HepG2 (cell line): ENCODE measurements around the gene LCK. TPM values are rescaled to one million over a fixed set of nuclear protein-coding genes. Genes with fewer than 3 reads are reported as not detected.

Source experiments
- ATAC-seq: fragments of 200-7000 bp; cut with Tn5 transposase; 3 replicates; pipeline ENCODE4 v1.9.1; 2020; ENCODE audit warnings: mild to moderate bottlenecking, moderate library complexity
- BruUV-seq: library from RNA; stranded (reverse); fragments of 400-500 nt; replicated peaks from 2 replicates; lab custom pipeline; 2021; lab: Mats Ljungman, UMichigan
- CTCF ChIA-PET: fragments of 300-600 bp; formaldehyde crosslinking; extraction: SDS; loops from one replicate; lab custom pipeline; 2021; ENCODE audit warnings: low total read pairs, inconsistent platforms, low intra/inter-chr PET ratio; lab: Yijun Ruan, JAX
- POLR2A ChIA-PET: fragments of 350-600 bp; sonication (Branson Sonifier 250); formaldehyde crosslinking; loops from one replicate; lab custom pipeline; 2020; ENCODE audit warnings: antibody characterized with exemption, inconsistent platforms; lab: Yijun Ruan, JAX
- DNase-seq: peaks from one replicate; pipeline ENCODE4 v3.0.0-alpha.2; 2015; ENCODE audit warnings: low spot score
- FAIRE-seq: peaks from 3 replicates; lab custom pipeline; 2011; peaks lifted over from hg19 to GRCh38; lab: Jason Lieb, UNC
- H2AFZ ChIP-seq: one replicate; pipeline ENCODE4 v1.6.1; 2011; ENCODE audit warnings: low read length, inconsistent platforms
- H3K27ac ChIP-seq: fragments of 300-600 bp; 3 replicates; pipeline ENCODE4 v1.8.0; 2011; ENCODE audit warnings: mixed run types, mild to moderate bottlenecking, mixed read lengths, low read length, inconsistent platforms; ENCODE audit not compliant: insufficient read depth; ENCODE audit errors: extremely low read length
- H3K27me3 ChIP-seq, 2 experiments: fragments of 200-600 bp in 1 of 2; 2 replicates in 1 of 2; 3 replicates in 1 of 2; pipeline versions ENCODE4 v1.6.0 to v1.8.0; 2011; ENCODE audit warnings: low read length in 2 of 2, mild to moderate bottlenecking in 2 of 2, moderate library complexity in 2 of 2, inconsistent platforms in 1 of 2; ENCODE audit not compliant: insufficient read depth in 2 of 2, control insufficient read depth in 1 of 2
- H3K36me3 ChIP-seq, 2 experiments: fragments of 200-600 bp in 1 of 2; replicated peaks in 1 of 2; 2 replicates in 1 of 2; 3 replicates in 1 of 2; pipeline versions ENCODE4 v1.5.1 to v1.8.0; 2011; ENCODE audit warnings: low read length in 2 of 2, inconsistent platforms in 1 of 2; ENCODE audit not compliant: insufficient read depth in 2 of 2, control insufficient read depth in 1 of 2
- H3K4me1 ChIP-seq: 2 replicates; pipeline ENCODE4 v1.5.1; 2012; ENCODE audit warnings: low read length, inconsistent platforms; ENCODE audit not compliant: insufficient read depth
- H3K4me2 ChIP-seq: 2 replicates; pipeline ENCODE4 v1.6.0; 2011; ENCODE audit warnings: low read depth, low read length, inconsistent platforms
- H3K4me3 ChIP-seq, 3 experiments: fragments of 200-600 bp in 1 of 3; sonication (generic), shearing (Covaris generic) in 1 of 3; replicated peaks in 1 of 3; 2 replicates each; pipeline ENCODE4 v1.5.1; 2011 to 2016; ENCODE audit warnings: low read length in 3 of 3, inconsistent platforms in 2 of 3, low read depth in 2 of 3, mild to moderate bottlenecking in 2 of 3, control low read depth in 1 of 3, mixed read lengths in 1 of 3; ENCODE audit not compliant: insufficient read depth in 1 of 3
- H3K79me2 ChIP-seq: one replicate; pipeline ENCODE4 v1.6.1; 2011; ENCODE audit warnings: low read length, inconsistent platforms; ENCODE audit not compliant: insufficient read depth
- H3K9ac ChIP-seq: 2 replicates; pipeline ENCODE4 v1.6.0; 2011; ENCODE audit warnings: mild to moderate bottlenecking, low read depth, low read length, inconsistent platforms; ENCODE audit not compliant: insufficient read depth
- H3K9me3 ChIP-seq: 2 replicates; pipeline ENCODE4 v1.5.1; 2012; ENCODE audit warnings: mild to moderate bottlenecking, low read length
- H4K20me1 ChIP-seq: 2 replicates; pipeline ENCODE4 v1.6.0; 2011; ENCODE audit warnings: inconsistent platforms, mild to moderate bottlenecking, low read length, moderate library complexity; ENCODE audit not compliant: insufficient read depth
- E2F2 ChIP-seq: sonication (generic); formaldehyde crosslinking; IDR thresholded peaks from 2 replicates; pipeline ENCODE4 v1.4.0; 2020; ENCODE audit warnings: missing genetic modification reagents, borderline replicate concordance
- FOXC1 ChIP-seq: sonication (generic); formaldehyde crosslinking; IDR thresholded peaks from 2 replicates; pipeline ENCODE4 v1.8.0; 2022; ENCODE audit warnings: mild to moderate bottlenecking, missing genetic modification reagents, borderline replicate concordance
- FUBP1 ChIP-seq: sonication (generic); formaldehyde crosslinking; IDR thresholded peaks from 2 replicates; pipeline ENCODE4 v1.5.1; 2020; ENCODE audit warnings: missing genetic modification reagents, mild to moderate bottlenecking, borderline replicate concordance
- HIVEP1 ChIP-seq: sonication (generic); formaldehyde crosslinking; IDR thresholded peaks from 2 replicates; pipeline ENCODE4 v1.4.0; 2020; ENCODE audit warnings: mild to moderate bottlenecking, missing genetic modification reagents
- HNF4G ChIP-seq, 2 experiments: sonication (generic) in 1 of 2; formaldehyde crosslinking in 1 of 2; IDR thresholded peaks; 2 replicates each; pipeline versions ENCODE4 v1.4.0 to v1.6.1; 2011 to 2020; ENCODE audit warnings: borderline replicate concordance in 2 of 2, low read depth in 2 of 2, mild to moderate bottlenecking in 2 of 2, low read length in 1 of 2, missing genetic modification reagents in 1 of 2, moderate library complexity in 1 of 2
- MXD1 ChIP-seq: sonication (generic); formaldehyde crosslinking; IDR thresholded peaks from 2 replicates; pipeline ENCODE4 v1.4.0; 2020; ENCODE audit warnings: mild to moderate bottlenecking, missing genetic modification reagents
- POLR2AphosphoS2 ChIP-seq: IDR thresholded peaks from 2 replicates; pipeline ENCODE4 v1.6.1; 2011; ENCODE audit warnings: low read depth, low read length, improper control_type of control experiment
- RFXANK ChIP-seq: IDR thresholded peaks from 2 replicates; pipeline ENCODE4 v1.6.1; 2016
- SOX13 ChIP-seq, 3 experiments: fragments of 450-650 bp in 1 of 3; sonication (generic) in 1 of 3; formaldehyde crosslinking in 1 of 3; IDR thresholded peaks in 2 of 3; conservative IDR thresholded peaks in 1 of 3; 2 replicates each; pipeline versions ENCODE4 v1.5.0 to v1.6.1; 2016 to 2020; ENCODE audit warnings: antibody characterized with exemption in 1 of 3, mild to moderate bottlenecking in 1 of 3, missing compliant biosample characterization in 1 of 3, missing genetic modification reagents in 1 of 3, moderate library complexity in 1 of 3
- ZNF589 ChIP-seq: sonication (generic); formaldehyde crosslinking; conservative IDR thresholded peaks from 2 replicates; pipeline ENCODE4 v1.8.0; 2022; ENCODE audit warnings: mild to moderate bottlenecking, moderate library complexity, missing genetic modification reagents
- ZNF841 ChIP-seq: sonication (generic); formaldehyde crosslinking; IDR thresholded peaks from 2 replicates; pipeline ENCODE4 v1.8.1; 2023; ENCODE audit warnings: missing genetic modification reagents, borderline replicate concordance
- WGBS: methylation state at CpG from one replicate; pipeline ENCODE4 v1.1.6; 2017; ENCODE audit warnings: low lambda C conversion rate; 5-methylcytosine and 5-hydroxymethylcytosine counted together
- in situ Hi-C: cut with HindIII; loops from 2 replicates; pipeline ENCODE4 v1.10.0; 2017; ENCODE audit warnings: low pct_unique_long_range_greater_than_20kb; ENCODE audit not compliant: extremely low pct_ligation_motif_present
- intact Hi-C: fragments of 100-400 bp; cut with micrococcal nuclease; formaldehyde crosslinking; loops from one replicate; pipeline ENCODE4 v1.10.0; 2022; ENCODE audit not compliant: unreplicated experiment
- polyA plus RNA-seq, 8 experiments: library from polyadenylated mRNA; depleted of rRNA in 3 of 8; stranded (reverse) in 7 of 8; unstranded in 1 of 8; fragments of >200 nt; fragmentation: Illumina TruSeq in 4 of 8; extraction: Trizol in 4 of 8; gene quantifications; 2 replicates each; pipeline versions ENCODE4 v1.2.1 to v1.2.3, GENCODE V29; 2011 to 2016; ENCODE audit warnings: low read depth in 4 of 8, missing spikeins in 1 of 8, mixed read lengths in 1 of 8; ENCODE audit not compliant: insufficient read depth in 1 of 8
- total RNA-seq, 5 experiments: library from RNA; depleted of rRNA; stranded (reverse); fragments of >200 nt; fragmentation: Illumina TruSeq; extraction: Trizol; gene quantifications; 2 replicates each; pipeline ENCODE4 v1.2.3, GENCODE V29; 2016; ENCODE audit warnings: low read depth in 1 of 5

LCK gene
- total and polyA plus RNA-seq, 2 of the 13 experiments (the other 11 are each of a cell fraction or from before 2014, with no cell fraction given): 0.93 to 1.8 TPM

GRCh38 chr1:32224285-32224684 lies 26.8 kb upstream of the LCK start:
- H3K9me3 ChIP-seq: no peaks in the 10 kb centered on the region
- POLR2A ChIA-PET: interaction anchor here (0.6 kb wide), 1 partner anchor 67 kb away, joined by 3 read pairs; the partner anchor contains the start of gene HDAC1
- TF ChIP-seq E2F2: no peak
- no peak for TF ChIP-seq RFXANK (CRISPR knock-in tag)
- TF ChIP-seq POLR2AphosphoS2: no peak
- no peak for TF ChIP-seq ZNF589 (CRISPR knock-in tag)
- TF ChIP-seq FOXC1 (CRISPR knock-in tag): no peak
- no peak for TF ChIP-seq HIVEP1
- no peak for TF ChIP-seq ZNF841 (CRISPR knock-in tag)
- no peak for TF ChIP-seq MXD1 (CRISPR knock-in tag)
- no peak for TF ChIP-seq HNF4G (IDR thresholded peaks at IDR 0.05; ENCODE audit: borderline replicate concordance, low read depth, low read length)
- TF ChIP-seq HNF4G (CRISPR knock-in tag; IDR thresholded peaks at IDR 0.05; ENCODE audit: borderline replicate concordance, low read depth): no peak
- TF ChIP-seq SOX13 (IDR thresholded peaks at IDR 0.05): no peak
- TF ChIP-seq SOX13 (CRISPR knock-in tag; conservative IDR thresholded peaks at IDR 0.05 in 1 of 2, IDR thresholded peaks at IDR 0.05 in 1 of 2): no peak
- TF ChIP-seq FUBP1 (CRISPR knock-in tag): no peak
- TF ChIP-seq, all 625 proteins: peak for 0
- Histone ChIP-seq H3K27me3 (no peaks in the 10 kb centered on the region; a peak in 2 of 5 replicates), H3K36me3 (peaks cover 22 to 37% of the 10 kb centered on the region in 2 experiments), H2AFZ (no peak overlapping the region), H3K4me1 (peaks cover 29% of the 10 kb centered on the region), H3K27ac (no peak overlapping the region), H3K9ac (no peak overlapping the region), H3K4me3 (no peak overlapping the region), H3K79me2 (peaks cover 27% of the 10 kb centered on the region), H3K4me2 (peak overlapping the region; percentile 91), H4K20me1 (no peaks in the 10 kb centered on the region; the same call in 1 of the 2 replicates)
- DNase-seq (no peak), ATAC-seq (no peak), FAIRE-seq (no peak)
- no TSS peak for BruUV-seq
- WGBS: 81% methylated on average over 4 of the region's 4 CpGs
- CTCF ChIA-PET: no interaction called here
- intact Hi-C loops: no loop called here
- in situ Hi-C loops: no loop called here
